Panc1 (cell line): ENCODE measurements around the gene WNK1.

Source experiments
- POLR2AphosphoS5 ChIP-seq: IDR thresholded peaks from 2 replicates; pipeline ENCODE4 v1.6.1; 2012; ENCODE audit warnings: mild to moderate bottlenecking, low read depth, low read length, moderate library complexity
- SIN3A ChIP-seq: IDR thresholded peaks from 2 replicates; pipeline ENCODE4 v1.6.1; 2012; ENCODE audit warnings: low read depth, mild to moderate bottlenecking, low read length, moderate library complexity, borderline replicate concordance; ENCODE audit not compliant: insufficient read depth
- TF ChIP-seq, protein P1 (sequence below): fragments of 450-650 bp; IDR thresholded peaks from 2 replicates; pipeline ENCODE4 v1.5.1; 2017; ENCODE audit warnings: mild to moderate bottlenecking

GRCh38 chr12:907413-908185 lies 155.2 kb downstream of the WNK1 start:
- no peak for TF ChIP-seq SIN3A
- TF ChIP-seq, protein P1, sequence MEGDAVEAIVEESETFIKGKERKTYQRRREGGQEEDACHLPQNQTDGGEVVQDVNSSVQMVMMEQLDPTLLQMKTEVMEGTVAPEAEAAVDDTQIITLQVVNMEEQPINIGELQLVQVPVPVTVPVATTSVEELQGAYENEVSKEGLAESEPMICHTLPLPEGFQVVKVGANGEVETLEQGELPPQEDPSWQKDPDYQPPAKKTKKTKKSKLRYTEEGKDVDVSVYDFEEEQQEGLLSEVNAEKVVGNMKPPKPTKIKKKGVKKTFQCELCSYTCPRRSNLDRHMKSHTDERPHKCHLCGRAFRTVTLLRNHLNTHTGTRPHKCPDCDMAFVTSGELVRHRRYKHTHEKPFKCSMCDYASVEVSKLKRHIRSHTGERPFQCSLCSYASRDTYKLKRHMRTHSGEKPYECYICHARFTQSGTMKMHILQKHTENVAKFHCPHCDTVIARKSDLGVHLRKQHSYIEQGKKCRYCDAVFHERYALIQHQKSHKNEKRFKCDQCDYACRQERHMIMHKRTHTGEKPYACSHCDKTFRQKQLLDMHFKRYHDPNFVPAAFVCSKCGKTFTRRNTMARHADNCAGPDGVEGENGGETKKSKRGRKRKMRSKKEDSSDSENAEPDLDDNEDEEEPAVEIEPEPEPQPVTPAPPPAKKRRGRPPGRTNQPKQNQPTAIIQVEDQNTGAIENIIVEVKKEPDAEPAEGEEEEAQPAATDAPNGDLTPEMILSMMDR: no peak
- no peak for TF ChIP-seq POLR2AphosphoS5
